ENCODE measurements around the gene OR51B6. TPM values are rescaled to one million over a fixed set of nuclear protein-coding genes. Genes with fewer than 3 reads are reported as not detected.

Gene OR51B6
- polyA plus RNA-seq, 3 donors = not detected

DNA sequence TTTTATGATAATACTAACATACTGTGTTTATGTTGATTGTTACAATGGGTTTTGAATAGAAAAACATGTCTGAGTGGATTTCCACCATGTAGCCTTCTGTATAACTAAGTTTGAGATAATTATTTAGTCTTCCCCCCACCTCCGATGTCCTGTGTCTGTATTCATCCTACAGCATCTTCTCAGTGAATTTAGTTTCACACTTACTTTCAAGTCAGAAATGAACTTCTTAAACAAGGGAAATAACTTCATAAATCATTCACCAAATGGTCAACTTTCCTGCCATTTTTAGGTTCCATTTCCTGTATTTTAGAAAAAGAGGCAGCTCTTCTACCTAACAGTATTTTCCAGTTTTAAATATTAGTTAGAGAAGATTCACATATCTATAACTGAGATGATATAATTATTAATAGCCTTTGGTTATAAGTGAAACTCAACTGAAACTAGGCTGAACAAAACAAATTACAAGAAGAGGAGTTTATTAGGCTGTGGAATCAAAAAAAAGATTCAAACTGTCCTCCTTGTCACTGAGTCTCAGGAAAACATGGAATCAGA is 11.5 kb upstream of the OR51B6 start:
- Histone ChIP-seq H3K9ac (ENCODE audit: insufficient read depth, low read length, poor library complexity, severe bottlenecking) (no peak overlapping the region), H2AFZ (ENCODE audit: insufficient read depth, low read depth, low read length, poor library complexity, severe bottlenecking) (no peak overlapping the region), H3K4me1 (ENCODE audit: control insufficient read depth in 1 of 2, insufficient read depth in 2 of 2, low read length in 2 of 2) (no peaks in the 10 kb centered on the region), H3K9me3 (replicated peaks in 1 of 2; ENCODE audit: control insufficient read depth in 1 of 2, insufficient read depth in 1 of 2, low read length in 2 of 2) (no peaks in the 10 kb centered on the region), H3K4me2 (replicated peaks; ENCODE audit: extremely low read depth, low read length, poor library complexity, severe bottlenecking) (no peak overlapping the region), H3K27ac (ENCODE audit: low read depth in 1 of 2, low read length in 2 of 2) (no peak overlapping the region), H4K20me1 (ENCODE audit: insufficient read depth, low read length) (no peaks in the 10 kb centered on the region), H3K27me3 (ENCODE audit: control insufficient read depth in 2 of 2, insufficient read depth in 2 of 2, low read length in 2 of 2) (no peaks in the 10 kb centered on the region), H3K79me2 (ENCODE audit: insufficient read depth, low read length) (no peaks in the 10 kb centered on the region), H3K4me3 (replicated peaks in 1 of 3; ENCODE audit: low read depth in 2 of 3, low read length in 3 of 3) (no peak overlapping the region), H3K36me3 (replicated peaks in 1 of 2; ENCODE audit: control insufficient read depth in 1 of 2, insufficient read depth in 2 of 2, low read length in 2 of 2) (no peaks in the 10 kb centered on the region)
- Mint-ChIP-seq H3K9me3 (peaks cover 0 to 4% (median 1%) of the 10 kb centered on the region in 7 donors), H3K4me3 (no peak overlapping the region), H3K36me3 (no peaks in the 10 kb centered on the region), H3K27ac (no peak overlapping the region), H3K4me1 (no peaks in the 10 kb centered on the region), H3K27me3 (ENCODE audit: low read depth in 3 of 3) (peaks cover 0 to 3% (median 3%) of the 10 kb centered on the region in 3 donors)
- DNase-seq = no peak
- no CpG with 5 or more reads among the region's 1 CpG for WGBS (ENCODE audit: insufficient coverage)
- intact Hi-C loops (cut with micrococcal nuclease) = no loop called here
- no peak for TF ChIP-seq CTCF (IDR thresholded peaks at IDR 0.05)

DNA sequence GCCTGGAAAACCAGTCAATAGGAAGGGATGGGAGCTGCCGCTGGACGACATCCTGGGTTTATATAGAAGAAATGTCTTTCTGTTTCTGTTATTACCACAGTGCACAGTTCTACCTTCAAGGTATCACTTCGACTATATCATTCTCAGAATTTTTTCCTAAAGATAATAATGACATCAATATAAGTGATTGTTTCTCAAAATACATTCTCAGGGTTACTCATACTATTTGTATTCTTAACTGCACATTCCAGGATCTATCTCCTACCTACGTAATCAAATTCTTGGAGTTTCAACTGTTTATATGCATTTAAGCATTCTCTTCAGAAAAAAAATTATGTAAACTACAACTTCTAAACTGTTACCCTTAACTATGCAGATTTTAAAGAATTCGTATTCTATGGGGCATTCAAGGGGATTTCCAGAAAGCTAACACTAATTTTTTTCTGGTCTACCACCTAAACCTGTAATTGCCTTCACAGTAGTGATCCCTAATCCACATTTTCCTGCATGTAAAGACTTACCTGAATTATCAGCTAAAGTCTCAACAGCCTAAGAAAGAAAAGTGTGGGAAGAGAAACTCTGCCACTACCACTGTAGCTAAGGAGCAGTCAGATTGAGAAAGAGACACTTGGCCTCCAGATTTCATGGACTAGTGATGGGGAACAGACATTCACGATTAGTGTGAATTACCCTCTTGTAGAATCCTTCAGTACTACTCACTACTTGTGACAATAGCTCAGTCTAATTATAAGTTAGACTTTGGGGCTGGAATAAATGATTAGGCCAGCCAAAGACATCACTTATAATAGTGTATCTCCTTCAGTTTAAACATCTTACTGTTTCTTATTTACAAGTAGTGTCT is 7.6 kb upstream of the OR51B6 start, which contains the start of gene OR51B5:
Gene OR51B5 (minus strand): TSS at position 51 of the 862 bp plus-strand sequence. CDS start 0 bp downstream, at position 51.
- DNase-seq = no peak
- Histone ChIP-seq H3K9me3 (replicated peaks in 1 of 2; ENCODE audit: control insufficient read depth in 1 of 2, insufficient read depth in 1 of 2, low read length in 2 of 2) (no peaks in the 10 kb centered on the region), H3K4me1 (ENCODE audit: control insufficient read depth in 1 of 2, insufficient read depth in 2 of 2, low read length in 2 of 2) (no peaks in the 10 kb centered on the region), H3K27ac (ENCODE audit: low read depth in 1 of 2, low read length in 2 of 2) (no peak within 1 kb of the TSS), H3K4me3 (replicated peaks in 1 of 3; ENCODE audit: low read depth in 2 of 3, low read length in 3 of 3) (no peak within 1 kb of the TSS), H3K79me2 (ENCODE audit: insufficient read depth, low read length) (no peaks in the 10 kb centered on the region), H2AFZ (ENCODE audit: insufficient read depth, low read depth, low read length, poor library complexity, severe bottlenecking) (no peak within 1 kb of the TSS), H3K4me2 (replicated peaks; ENCODE audit: extremely low read depth, low read length, poor library complexity, severe bottlenecking) (no peak within 1 kb of the TSS), H3K9ac (ENCODE audit: insufficient read depth, low read length, poor library complexity, severe bottlenecking) (no peak within 1 kb of the TSS), H3K27me3 (ENCODE audit: control insufficient read depth in 2 of 2, insufficient read depth in 2 of 2, low read length in 2 of 2) (no peaks in the 10 kb centered on the region), H4K20me1 (ENCODE audit: insufficient read depth, low read length) (no peaks in the 10 kb centered on the region), H3K36me3 (replicated peaks in 1 of 2; ENCODE audit: control insufficient read depth in 1 of 2, insufficient read depth in 2 of 2, low read length in 2 of 2) (no peaks in the 10 kb centered on the region)
- H3K27ac Mint-ChIP-seq = no peak within 1 kb of the TSS
- intact Hi-C loops (cut with micrococcal nuclease) = no loop called here
- H3K4me1 Mint-ChIP-seq = no peaks in the 10 kb centered on the region
- peaks cover 0 to 2% (median 0%) of the 10 kb centered on the region in 3 donors for H3K27me3 Mint-ChIP-seq (ENCODE audit: low read depth in 3 of 3)
- 100% methylated on average over 2 of the region's 6 CpGs for WGBS (ENCODE audit: insufficient coverage)
- no peak within 1 kb of the TSS for H3K4me3 Mint-ChIP-seq
- H3K36me3 Mint-ChIP-seq = no peaks in the 10 kb centered on the region
- no peak for TF ChIP-seq CTCF (IDR thresholded peaks at IDR 0.05)
- H3K9me3 Mint-ChIP-seq = peaks cover 0 to 5% (median 1%) of the 10 kb centered on the region in 7 donors

All from CD14-positive monocyte (primary cell).